Progenitor cell of endocrine pancreas (in vitro differentiated cells): ENCODE results near the gene CIB2. TPM values are rescaled to one million over a fixed set of nuclear protein-coding genes. Genes with fewer than 3 reads are reported as not detected.

Experiments
- DNase-seq: peaks from one replicate; pipeline ENCODE4 v3.0.0; 2021; ENCODE audit warnings: low spot score; ENCODE audit not compliant: unreplicated experiment
- H3K27ac Mint-ChIP-seq: 2 replicates; pipeline ENCODE4 v1.8.0; 2021; ENCODE audit warnings: mild to moderate bottlenecking, moderate library complexity, mixed read lengths
- H3K27me3 Mint-ChIP-seq: 2 replicates; pipeline ENCODE4 v1.8.0; 2021; ENCODE audit warnings: mixed read lengths
- H3K36me3 Mint-ChIP-seq: 2 replicates; pipeline ENCODE4 v1.8.0; 2022; ENCODE audit warnings: mixed read lengths; ENCODE audit not compliant: insufficient read depth
- H3K4me1 Mint-ChIP-seq: 2 replicates; pipeline ENCODE4 v1.8.0; 2021; ENCODE audit warnings: low read depth, mixed read lengths
- H3K4me3 Mint-ChIP-seq: 2 replicates; pipeline ENCODE4 v1.8.0; 2021; ENCODE audit warnings: low read depth, mild to moderate bottlenecking, moderate library complexity, mixed read lengths
- H3K9me3 Mint-ChIP-seq: 2 replicates; pipeline ENCODE4 v1.8.0; 2021; ENCODE audit warnings: low read depth, mixed read lengths
- total RNA-seq: library from RNA; stranded (reverse); gene quantifications from 2 replicates; pipeline ENCODE4 v1.2.1, GENCODE V29; 2021
- TF ChIP-seq, protein P1 (sequence below): fragments of 200-600 bp; sonication (generic); IDR thresholded peaks from one replicate; pipeline ENCODE4 v1.5.0; 2021; ENCODE audit warnings: antibody characterized with exemption, mild to moderate bottlenecking; ENCODE audit not compliant: unreplicated experiment

Gene CIB2
- total RNA-seq, 1 donor from 2014 or later, result 44.9 TPM

DNA sequence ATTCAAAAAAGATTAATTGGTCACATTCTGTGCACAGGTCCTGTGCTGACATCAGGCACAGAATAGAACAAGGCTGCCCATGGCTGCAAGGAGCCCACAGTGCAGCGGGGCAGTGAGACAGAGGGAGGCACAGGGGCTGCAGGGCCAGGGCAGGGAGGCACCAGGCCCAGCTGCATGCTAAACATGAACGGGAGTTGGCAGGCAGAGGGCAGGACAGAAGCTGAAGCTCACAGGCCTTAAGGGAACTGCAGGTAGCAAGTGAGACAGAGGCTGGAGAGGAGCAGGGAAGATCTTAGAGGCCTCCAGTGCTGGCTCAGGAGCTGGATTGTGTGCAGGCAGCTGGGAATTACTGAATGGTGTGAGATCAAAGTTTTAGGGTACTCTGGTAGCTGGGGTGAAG lies 44.1 kb upstream of the CIB2 start:
- Mint-ChIP-seq H3K27ac (no peak overlapping the region), H3K4me3 (no peak overlapping the region), H3K9me3 (no peaks in the 10 kb centered on the region), H3K27me3 (no peaks in the 10 kb centered on the region), H3K36me3 (peaks cover 10% of the 10 kb centered on the region), H3K4me1 (no peaks in the 10 kb centered on the region)
- TF ChIP-seq, protein P1, sequence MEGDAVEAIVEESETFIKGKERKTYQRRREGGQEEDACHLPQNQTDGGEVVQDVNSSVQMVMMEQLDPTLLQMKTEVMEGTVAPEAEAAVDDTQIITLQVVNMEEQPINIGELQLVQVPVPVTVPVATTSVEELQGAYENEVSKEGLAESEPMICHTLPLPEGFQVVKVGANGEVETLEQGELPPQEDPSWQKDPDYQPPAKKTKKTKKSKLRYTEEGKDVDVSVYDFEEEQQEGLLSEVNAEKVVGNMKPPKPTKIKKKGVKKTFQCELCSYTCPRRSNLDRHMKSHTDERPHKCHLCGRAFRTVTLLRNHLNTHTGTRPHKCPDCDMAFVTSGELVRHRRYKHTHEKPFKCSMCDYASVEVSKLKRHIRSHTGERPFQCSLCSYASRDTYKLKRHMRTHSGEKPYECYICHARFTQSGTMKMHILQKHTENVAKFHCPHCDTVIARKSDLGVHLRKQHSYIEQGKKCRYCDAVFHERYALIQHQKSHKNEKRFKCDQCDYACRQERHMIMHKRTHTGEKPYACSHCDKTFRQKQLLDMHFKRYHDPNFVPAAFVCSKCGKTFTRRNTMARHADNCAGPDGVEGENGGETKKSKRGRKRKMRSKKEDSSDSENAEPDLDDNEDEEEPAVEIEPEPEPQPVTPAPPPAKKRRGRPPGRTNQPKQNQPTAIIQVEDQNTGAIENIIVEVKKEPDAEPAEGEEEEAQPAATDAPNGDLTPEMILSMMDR, result no peak
- DNase-seq, result no peak

DNA sequence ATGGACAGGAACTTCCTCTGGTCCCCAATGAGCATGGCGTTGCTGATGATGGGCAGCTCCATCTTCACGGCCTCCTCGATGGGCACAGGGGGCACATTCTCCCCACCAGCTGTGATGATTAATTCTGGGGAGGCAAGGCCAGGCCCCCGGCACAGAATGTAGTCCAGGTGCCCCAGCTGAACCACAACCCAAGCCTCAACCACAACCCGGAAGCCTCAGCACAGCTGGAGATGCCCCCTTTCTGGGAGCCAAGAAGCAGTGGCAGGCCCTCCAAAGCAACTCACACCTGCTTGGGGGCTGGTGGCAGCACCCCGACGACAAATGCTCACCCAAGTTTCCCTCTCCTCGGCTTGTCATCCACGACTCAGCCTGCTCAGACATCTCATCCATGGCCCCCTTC lies 43.2 kb upstream of the CIB2 start:
- DNase-seq, result no peak
- Mint-ChIP-seq H3K4me3 (no peak overlapping the region), H3K4me1 (no peaks in the 10 kb centered on the region), H3K27me3 (no peaks in the 10 kb centered on the region), H3K36me3 (peaks cover 12% of the 10 kb centered on the region), H3K9me3 (no peaks in the 10 kb centered on the region), H3K27ac (no peak overlapping the region)
- TF ChIP-seq, protein P1, result no peak

DNA sequence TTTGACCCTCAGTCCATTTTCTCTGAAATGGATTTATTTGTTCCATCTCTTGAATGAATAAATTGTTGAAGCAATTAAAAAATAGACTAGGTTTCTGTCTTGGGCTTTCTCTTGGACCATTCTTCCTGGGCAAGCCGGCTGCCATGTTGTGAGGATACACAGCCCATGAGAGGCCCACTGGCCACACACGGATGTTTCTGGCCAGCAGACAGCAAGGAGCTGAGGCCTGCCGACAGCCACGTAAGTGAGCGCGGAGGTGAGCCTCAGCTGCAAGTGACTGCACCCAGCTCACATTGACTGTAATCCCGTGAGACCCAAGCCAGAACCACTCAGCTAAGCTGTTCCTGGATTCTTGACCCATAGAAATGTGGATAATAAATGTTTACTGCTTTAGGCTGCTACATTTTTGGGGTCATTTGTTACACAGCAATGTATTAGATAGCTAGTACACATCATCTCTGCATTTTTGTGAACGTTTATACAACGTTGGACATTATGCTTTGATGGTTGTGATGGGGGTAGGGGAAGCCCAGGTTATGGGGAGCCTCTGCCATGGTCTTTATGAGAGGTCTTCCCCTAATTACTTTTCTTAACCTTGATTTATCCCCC lies 40.7 kb upstream of the CIB2 start:
- Mint-ChIP-seq H3K9me3 (no peaks in the 10 kb centered on the region), H3K27me3 (no peaks in the 10 kb centered on the region), H3K27ac (no peak overlapping the region), H3K4me1 (no peaks in the 10 kb centered on the region), H3K36me3 (peaks cover 19% of the 10 kb centered on the region), H3K4me3 (no peak overlapping the region)
- TF ChIP-seq, protein P1, result no peak
- no peak for DNase-seq

DNA sequence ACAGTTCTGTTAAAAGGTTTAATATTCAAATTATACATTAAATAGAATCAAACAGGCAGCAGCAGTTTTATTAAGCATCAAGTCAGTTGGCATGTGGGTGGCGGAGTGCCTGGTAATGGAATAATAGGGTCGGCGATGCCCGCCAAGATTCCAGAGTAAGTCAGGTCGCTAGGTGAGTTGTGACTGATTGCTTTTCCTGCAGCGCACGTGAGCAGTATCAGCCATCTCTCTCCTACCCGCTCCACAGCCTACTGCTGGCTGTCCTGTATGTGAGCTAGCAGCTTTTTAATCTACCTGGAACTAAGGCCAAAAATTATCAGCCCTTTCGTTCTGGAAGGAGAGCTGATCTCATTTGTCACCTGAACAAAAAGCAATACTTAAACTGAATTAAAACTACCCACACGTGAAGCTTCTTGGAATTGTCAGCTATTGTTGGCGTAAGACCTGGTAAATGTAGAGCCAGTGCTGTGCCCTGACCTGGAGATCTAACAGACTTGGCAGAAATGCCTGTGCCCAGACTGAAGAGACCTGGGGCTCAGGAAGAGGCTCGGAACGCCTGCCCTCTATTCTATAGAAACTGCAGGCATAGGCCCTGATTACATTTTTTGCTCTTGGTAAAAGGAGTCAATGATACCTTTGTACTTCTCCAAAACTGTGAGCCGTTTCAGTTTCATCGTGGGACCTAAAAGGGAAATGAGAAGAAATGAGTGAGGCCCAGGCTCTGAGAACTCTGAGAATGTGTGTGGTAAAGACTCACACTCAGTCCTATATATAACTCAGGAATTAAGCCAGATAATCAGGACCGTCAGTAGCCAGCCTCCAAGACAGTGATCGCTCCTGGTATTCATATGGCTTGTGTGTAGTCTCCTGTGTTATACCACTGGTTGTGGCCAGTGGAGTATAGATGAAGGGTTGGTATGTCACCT lies 39.9 kb upstream of the CIB2 start:
- peaks cover 21% of the 10 kb centered on the region for H3K36me3 Mint-ChIP-seq
- H3K9me3 Mint-ChIP-seq, result no peaks in the 10 kb centered on the region
- TF ChIP-seq, protein P1, result no peak
- H3K4me3 Mint-ChIP-seq, result no peak overlapping the region
- no peak for DNase-seq
- no peak overlapping the region for H3K27ac Mint-ChIP-seq
- no peaks in the 10 kb centered on the region for H3K4me1 Mint-ChIP-seq
- no peaks in the 10 kb centered on the region for H3K27me3 Mint-ChIP-seq

DNA sequence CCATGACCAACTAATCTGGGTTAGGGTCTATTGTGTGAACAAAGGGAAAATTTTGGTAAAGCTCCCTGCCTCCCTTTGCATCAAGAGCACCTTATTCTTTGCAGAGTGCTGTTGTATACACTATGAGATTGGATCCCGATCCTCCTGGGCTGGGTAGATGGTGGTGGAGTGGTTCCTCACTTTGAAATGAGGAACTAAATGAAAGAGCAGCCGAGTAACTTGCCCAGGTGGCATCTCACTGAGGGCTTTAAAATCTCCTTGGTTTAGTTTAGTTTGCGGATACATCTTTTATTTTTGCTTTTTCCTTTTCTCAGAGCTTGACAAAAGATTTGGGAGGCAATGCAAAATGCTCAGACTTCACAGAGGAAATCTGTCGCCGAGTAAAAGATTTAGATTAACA lies 37.4 kb upstream of the CIB2 start:
- TF ChIP-seq, protein P1, result no peak
- H3K36me3 Mint-ChIP-seq, result peaks cover 29% of the 10 kb centered on the region

More for the DNA sequence above, 37.4 kb upstream of the CIB2 start:
- no peak overlapping the region for H3K4me3 Mint-ChIP-seq
- H3K27ac Mint-ChIP-seq, result peak overlapping the region; percentile 2
- H3K9me3 Mint-ChIP-seq, result no peaks in the 10 kb centered on the region
- no peaks in the 10 kb centered on the region for H3K4me1 Mint-ChIP-seq
- no peaks in the 10 kb centered on the region for H3K27me3 Mint-ChIP-seq
- DNase-seq, result no peak
